Retinal pigment epithelial cell (primary cell): ENCODE measurements around the gene TTC33.
"Not testable (repeated sequence)": the region's sequence is repeated elsewhere in the genome, so short reads cannot be mapped to it uniquely, and the experiment has no call there.

Experiments used
- DNase-seq: peaks from one replicate; pipeline ENCODE4 v3.0.0-alpha.2; 2010; ENCODE audit warnings: low read depth
- H3K4me3 ChIP-seq: 2 replicates; pipeline ENCODE4 v1.5.1; 2011; ENCODE audit warnings: mild to moderate bottlenecking, low read length, control low read depth, moderate library complexity
- CTCF ChIP-seq: conservative IDR thresholded peaks from 2 replicates; pipeline ENCODE4 v1.5.1; 2011; ENCODE audit warnings: low read depth, low read length, control low read depth, inconsistent platforms

The TTC33 gene

GRCh38 chr5:40649463-40650030 is 106.2 kb downstream of the TTC33 start:
- no peak overlapping the region for H3K4me3 ChIP-seq
- no peak for DNase-seq
- TF ChIP-seq CTCF = no peak

- no peak for TF ChIP-seq CTCF
- no peak for DNase-seq
Measured at GRCh38 chr5:40648150-40648549, 107.6 kb downstream of the TTC33 start.

GRCh38 chr5:40646266-40646665 is 109.5 kb downstream of the TTC33 start:
- no peak overlapping the region for H3K4me3 ChIP-seq
- DNase-seq = no peak
- no peak for TF ChIP-seq CTCF

More at GRCh38 chr5:40648150-40648549, 107.6 kb downstream of the TTC33 start:
- H3K4me3 ChIP-seq = no peak overlapping the region

- H3K4me3 ChIP-seq, DNase-seq: not testable (repeated sequence)
Measured at GRCh38 chr5:40639531-40639930, 116.2 kb downstream of the TTC33 start.

- TF ChIP-seq CTCF = no peak
- DNase-seq = no peak
- no peak overlapping the region for H3K4me3 ChIP-seq
Measured at GRCh38 chr5:40634593-40634992, 121.2 kb downstream of the TTC33 start.

- H3K4me3 ChIP-seq = no peak overlapping the region
- DNase-seq = no peak
- no peak for TF ChIP-seq CTCF
Measured at GRCh38 chr5:40634154-40634553, 121.6 kb downstream of the TTC33 start.

GRCh38 chr5:40631236-40631635 is 124.5 kb downstream of the TTC33 start:
- TF ChIP-seq CTCF = no peak
- no peak for DNase-seq
- no peak overlapping the region for H3K4me3 ChIP-seq

- DNase-seq = no peak
- no peak for TF ChIP-seq CTCF
- H3K4me3 ChIP-seq = no peak overlapping the region
Measured at GRCh38 chr5:40630126-40630525, 125.6 kb downstream of the TTC33 start.
